Stomach (tissue), 4 donors: Measurements from ENCODE around the gene IMPDH2.

ENCODE experiments used
- CTCF ChIP-seq, 7 experiments: fragments of 450-650 bp in 4 of 7; fragments of 200-600 bp in 3 of 7; sonication (generic) in 3 of 7; IDR thresholded peaks; one replicate each; pipeline ENCODE4 v1.5.1; 2016 to 2019; ENCODE audit warnings: antibody characterized with exemption in 7 of 7, control low read depth in 2 of 7, mild to moderate bottlenecking in 1 of 7
- POLR2A ChIP-seq, 4 donors: fragments of 450-650 bp; IDR thresholded peaks; one replicate each; pipeline ENCODE4 v1.6.1; 2016; ENCODE audit warnings: antibody characterized with exemption in 4 of 4, control low read depth in 2 of 4, mild to moderate bottlenecking in 1 of 4, moderate library complexity in 1 of 4

- no peak for TF ChIP-seq CTCF (IDR thresholded peaks at IDR 0.05)
- TF ChIP-seq POLR2A (IDR thresholded peaks at IDR 0.05), result no peak
These were observed 10.5 kb downstream of the IMPDH2 start for GRCh38 chr3:49018707-49019006.
